Fibroblast of pulmonary artery (primary cell): ENCODE measurements around the gene HEPHL1.
"Not testable (repeated sequence)": the region's sequence is repeated elsewhere in the genome, so short reads cannot be mapped to it uniquely, and the experiment has no call there.

Experiments
- DNase-seq: peaks from one replicate; pipeline ENCODE4 v3.0.0-alpha.2; 2010; ENCODE audit warnings: low read depth
- H3K4me3 ChIP-seq: replicated peaks from 2 replicates; pipeline ENCODE4 v1.5.1; 2011; ENCODE audit warnings: low read depth, mild to moderate bottlenecking, control low read depth, low read length, moderate library complexity
- CTCF ChIP-seq: IDR thresholded peaks from 2 replicates; pipeline ENCODE4 v1.5.1; 2011; ENCODE audit warnings: mild to moderate bottlenecking, control low read depth, low read length, inconsistent platforms; ENCODE audit errors: missing control alignments

Gene HEPHL1

GRCh38 chr11:94153320-94153719 lies 132.2 kb downstream of the HEPHL1 start:
- TF ChIP-seq CTCF: no peak
- DNase-seq: no peak
- H3K4me3 ChIP-seq: no peak overlapping the region

GRCh38 chr11:94154095-94154856 lies 133.1 kb downstream of the HEPHL1 start:
- DNase-seq: no peak
- no peak overlapping the region for H3K4me3 ChIP-seq
- TF ChIP-seq CTCF: no peak

- H3K4me3 ChIP-seq, DNase-seq: not testable (repeated sequence)
Observed at GRCh38 chr11:94157339-94157738, 136.2 kb downstream of the HEPHL1 start.
